AG10803 (cell line): ENCODE results near the gene AFF1.

Experiments
- DNase-seq: peaks from one replicate; pipeline ENCODE4 v3.0.0; 2010; ENCODE audit warnings: low read depth
- H3K4me3 ChIP-seq: 2 replicates; pipeline ENCODE4 v1.5.1; 2011; ENCODE audit warnings: mild to moderate bottlenecking, low read length, control low read depth
- CTCF ChIP-seq: conservative IDR thresholded peaks from 2 replicates; pipeline ENCODE4 v1.5.1; 2011; ENCODE audit warnings: mild to moderate bottlenecking, low read length, control low read depth, inconsistent platforms

AFF1 gene

DNA sequence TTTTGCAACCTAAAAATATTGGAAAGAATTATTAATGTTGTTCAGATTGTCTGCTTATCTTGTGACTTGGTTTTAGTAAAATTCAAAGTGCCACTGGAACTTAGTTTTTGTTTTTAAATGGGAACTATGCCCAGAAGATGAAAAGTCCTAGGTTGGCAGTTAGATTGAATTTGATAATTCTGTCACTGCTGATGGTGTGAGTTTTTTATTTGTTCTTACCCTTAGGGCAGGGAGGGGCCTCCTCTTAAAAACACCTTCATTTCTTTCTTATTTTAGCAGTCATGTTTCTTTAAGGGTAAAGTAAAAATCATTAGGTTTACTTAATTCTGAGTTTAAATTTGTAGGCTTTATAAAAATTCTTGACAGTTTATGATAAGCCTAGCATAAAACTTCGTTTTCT, 80.6 kb downstream of the AFF1 start:
- DNase-seq: no peak
- no peak overlapping the region for H3K4me3 ChIP-seq
- no peak for TF ChIP-seq CTCF

GRCh38 chr4:87017580-87018342, 83.0 kb downstream of the AFF1 start:
- peak; percentile 75 for DNase-seq
- no peak for TF ChIP-seq CTCF
- H3K4me3 ChIP-seq: no peak overlapping the region

DNA sequence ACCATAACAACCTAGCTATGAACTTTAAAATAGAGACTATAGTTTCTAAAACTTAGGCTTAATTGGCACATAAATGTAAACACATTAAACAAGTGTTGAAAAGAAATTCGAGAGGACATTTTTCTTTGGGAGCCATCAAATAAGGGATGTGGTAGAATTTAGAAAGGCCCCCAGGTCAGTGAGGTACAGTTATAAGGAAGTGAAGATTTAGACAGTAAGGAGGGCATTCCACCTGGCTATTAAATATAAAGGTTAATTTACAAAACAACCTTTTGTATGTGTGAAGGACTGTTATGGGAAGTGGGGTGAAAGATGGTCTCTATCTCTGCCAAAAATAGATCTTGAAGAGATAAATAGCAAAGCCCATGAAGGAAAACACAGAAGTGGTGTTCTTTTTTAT, 83.9 kb downstream of the AFF1 start:
- TF ChIP-seq CTCF: no peak
- no peak overlapping the region for H3K4me3 ChIP-seq
- no peak for DNase-seq

GRCh38 chr4:87019246-87019791, 84.5 kb downstream of the AFF1 start:
- H3K4me3 ChIP-seq: no peak overlapping the region
- no peak for DNase-seq
- no peak for TF ChIP-seq CTCF

- no peak for TF ChIP-seq CTCF
- no peak overlapping the region for H3K4me3 ChIP-seq
- no peak for DNase-seq
Measured at GRCh38 chr4:87019898-87020297, 85.1 kb downstream of the AFF1 start.

- no peak for DNase-seq
- no peak for TF ChIP-seq CTCF
Measured at GRCh38 chr4:87024201-87024600, 89.4 kb downstream of the AFF1 start.

DNA sequence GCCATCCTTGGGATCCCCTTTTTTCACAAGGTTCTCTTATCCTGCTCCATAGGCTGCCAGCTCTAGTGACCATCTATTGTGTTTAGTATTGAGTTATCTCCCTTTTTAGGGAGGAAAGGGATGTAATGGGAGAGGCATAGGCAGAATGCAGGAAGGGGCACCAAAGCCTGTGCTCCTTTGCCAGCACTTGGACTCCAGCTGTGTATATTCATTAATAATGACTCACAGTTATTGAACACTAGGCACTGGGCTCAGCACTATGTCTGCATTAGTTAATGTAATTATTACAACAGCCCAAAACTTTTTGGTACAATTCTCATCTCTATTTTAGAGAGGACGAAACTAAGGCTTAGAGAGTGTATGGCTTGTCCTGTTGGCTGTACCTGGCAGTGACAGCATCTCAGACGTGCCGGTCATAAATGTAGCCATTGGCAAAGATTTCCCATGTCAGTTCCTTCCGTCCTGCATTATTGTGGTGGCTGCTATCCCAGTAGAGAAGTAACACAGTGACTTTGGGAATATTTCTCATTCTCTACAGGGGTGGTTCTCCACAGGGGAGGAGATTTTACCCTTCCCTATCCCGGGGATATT, 90.3 kb downstream of the AFF1 start:
- TF ChIP-seq CTCF: no peak
- no peak overlapping the region for H3K4me3 ChIP-seq
- DNase-seq: no peak

More at GRCh38 chr4:87024201-87024600, 89.4 kb downstream of the AFF1 start:
- H3K4me3 ChIP-seq: no peak overlapping the region
